Osteoblast (primary cell): ENCODE results near the gene ANKRD45. TPM values are rescaled to one million over a fixed set of nuclear protein-coding genes. Genes with fewer than 3 reads are reported as not detected.

Experiments
- DNase-seq: peaks from one replicate; pipeline ENCODE4 v3.0.0; 2011; ENCODE audit warnings: low spot score, mixed read lengths; ENCODE audit not compliant: insufficient read length; ENCODE audit errors: missing footprints
- H2AFZ ChIP-seq: 2 replicates; pipeline ENCODE4 v1.6.0; 2011; ENCODE audit warnings: mild to moderate bottlenecking, low read length
- H3K27ac ChIP-seq: 2 replicates; pipeline ENCODE4 v1.5.1; 2011; ENCODE audit warnings: mild to moderate bottlenecking, low read depth, low read length, moderate library complexity
- H3K27me3 ChIP-seq: 2 replicates; pipeline ENCODE4 v1.6.0; 2012; ENCODE audit warnings: mild to moderate bottlenecking, control low read depth, inconsistent platforms, low read length, moderate library complexity; ENCODE audit not compliant: insufficient read depth
- H3K36me3 ChIP-seq: 2 replicates; pipeline ENCODE4 v1.5.1; 2011; ENCODE audit warnings: mild to moderate bottlenecking, low read length, control low read depth, moderate library complexity; ENCODE audit not compliant: insufficient read depth
- H3K4me1 ChIP-seq: 2 replicates; pipeline ENCODE4 v1.5.1; 2011; ENCODE audit warnings: mild to moderate bottlenecking, low read length, control low read depth, moderate library complexity; ENCODE audit not compliant: insufficient read depth
- H3K4me2 ChIP-seq: 2 replicates; pipeline ENCODE4 v1.6.0; 2011; ENCODE audit warnings: mild to moderate bottlenecking, low read length; ENCODE audit not compliant: insufficient read depth
- H3K4me3 ChIP-seq: fragments of 200-600 bp; sonication (generic); 3 replicates; pipeline ENCODE4 v1.5.1; 2012; ENCODE audit warnings: mild to moderate bottlenecking, low read length, inconsistent platforms; ENCODE audit not compliant: insufficient read depth
- H3K79me2 ChIP-seq: 2 replicates; pipeline ENCODE4 v1.6.0; 2012; ENCODE audit warnings: mild to moderate bottlenecking, low read length, control low read depth, inconsistent platforms; ENCODE audit not compliant: insufficient read depth
- H3K9me3 ChIP-seq: 2 replicates; pipeline ENCODE4 v1.5.1; 2011; ENCODE audit warnings: low read depth, low read length, control low read depth
- H4K20me1 ChIP-seq: 2 replicates; pipeline ENCODE4 v1.6.0; 2012; ENCODE audit warnings: mild to moderate bottlenecking, low read length, control low read depth; ENCODE audit not compliant: insufficient read depth
- CTCF ChIP-seq: IDR thresholded peaks from 2 replicates; pipeline ENCODE4 v1.5.1; 2011; ENCODE audit warnings: mild to moderate bottlenecking, low read depth, low read length, moderate library complexity; ENCODE audit errors: extremely low read depth
- total RNA-seq: library from RNA; depleted of rRNA; stranded (reverse); fragments of >200 nt; gene quantifications from 2 replicates; pipeline ENCODE4 v1.2.3, GENCODE V29; 2012

The ANKRD45 gene
- total RNA-seq, 1 donor, result 0.72 TPM

- H3K4me2 ChIP-seq, result no peak overlapping the region
- no peaks in the 10 kb centered on the region for H3K27me3 ChIP-seq
- peaks cover 3% of the 10 kb centered on the region for H3K4me1 ChIP-seq
- no peak for DNase-seq
- no peaks in the 10 kb centered on the region for H3K79me2 ChIP-seq
- H3K4me3 ChIP-seq, result no peak overlapping the region
- H3K9me3 ChIP-seq, result no peaks in the 10 kb centered on the region
- no peak overlapping the region for H3K27ac ChIP-seq
- TF ChIP-seq CTCF, result no peak
- H2AFZ ChIP-seq, result no peak overlapping the region
- no peaks in the 10 kb centered on the region for H3K36me3 ChIP-seq
- H4K20me1 ChIP-seq, result no peaks in the 10 kb centered on the region
These were observed 79.1 kb downstream of the ANKRD45 start for GRCh38 chr1:173590557-173590956.

- Histone ChIP-seq H3K9me3 (no peaks in the 10 kb centered on the region), H3K4me1 (no peaks in the 10 kb centered on the region), H2AFZ (no peak overlapping the region), H3K4me2 (no peak overlapping the region), H3K36me3 (no peaks in the 10 kb centered on the region), H3K4me3 (no peak overlapping the region), H3K79me2 (no peaks in the 10 kb centered on the region), H4K20me1 (no peaks in the 10 kb centered on the region), H3K27ac (no peak overlapping the region), H3K27me3 (peaks cover 5% of the 10 kb centered on the region)
- no peak for TF ChIP-seq CTCF
- DNase-seq, result no peak
These were observed 88.1 kb downstream of the ANKRD45 start for GRCh38 chr1:173581383-173582079.

- Histone ChIP-seq H4K20me1 (no peaks in the 10 kb centered on the region), H3K27ac (no peak overlapping the region), H3K79me2 (no peaks in the 10 kb centered on the region), H3K9me3 (no peaks in the 10 kb centered on the region), H3K36me3 (no peaks in the 10 kb centered on the region), H2AFZ (no peak overlapping the region), H3K4me2 (no peak overlapping the region), H3K4me1 (no peaks in the 10 kb centered on the region), H3K27me3 (peaks cover 5% of the 10 kb centered on the region), H3K4me3 (no peak overlapping the region)
- TF ChIP-seq CTCF, result no peak
- no peak for DNase-seq
These were observed 89.0 kb downstream of the ANKRD45 start for GRCh38 chr1:173580658-173581057.

GRCh38 chr1:173580071-173580470, 89.6 kb downstream of the ANKRD45 start:
- no peaks in the 10 kb centered on the region for H3K79me2 ChIP-seq
- peaks cover 5% of the 10 kb centered on the region for H3K27me3 ChIP-seq
- TF ChIP-seq CTCF, result no peak

More at GRCh38 chr1:173580071-173580470, 89.6 kb downstream of the ANKRD45 start:
- Histone ChIP-seq H3K4me3 (no peak overlapping the region), H4K20me1 (no peaks in the 10 kb centered on the region), H3K4me1 (no peaks in the 10 kb centered on the region), H3K27ac (no peak overlapping the region), H3K9me3 (no peaks in the 10 kb centered on the region), H3K4me2 (no peak overlapping the region), H3K36me3 (no peaks in the 10 kb centered on the region), H2AFZ (no peak overlapping the region)
- DNase-seq, result no peak
